HL-60 (cell line): ENCODE measurements around the gene PTPN7.

ENCODE experiments used
- DNase-seq, 2 experiments: peaks; one replicate each; pipeline ENCODE4 v3.0.0-alpha.2; 2010 to 2020; ENCODE audit warnings: low read depth in 1 of 2, low spot score in 1 of 2
- H3K27ac ChIP-seq: fragments of 250-450 bp; sonication (Bioruptor Pico); replicated peaks from 2 replicates; pipeline ENCODE4 v1.5.1; 2020; ENCODE audit warnings: mild to moderate bottlenecking, moderate library complexity
- H3K27me3 ChIP-seq: fragments of 250-450 bp; sonication (Bioruptor Pico); 2 replicates; pipeline ENCODE4 v1.5.1; 2021; ENCODE audit warnings: mild to moderate bottlenecking, moderate library complexity; ENCODE audit not compliant: insufficient read depth, poor library complexity, severe bottlenecking
- H3K4me3 ChIP-seq: replicated peaks from 2 replicates; pipeline ENCODE4 v1.5.1; 2011; ENCODE audit warnings: mild to moderate bottlenecking, control low read depth, low read length; ENCODE audit not compliant: insufficient read depth
- CTCF ChIP-seq: IDR thresholded peaks from one replicate; pipeline ENCODE4 v1.5.1; 2011; ENCODE audit warnings: low read length, control low read depth, inconsistent platforms; ENCODE audit not compliant: insufficient read depth
- GABPA ChIP-seq: IDR thresholded peaks from 2 replicates; pipeline ENCODE4 v1.6.1; 2012; ENCODE audit warnings: low read depth
- POLR2AphosphoS5 ChIP-seq: IDR thresholded peaks from 2 replicates; pipeline ENCODE4 v1.6.1; 2012; ENCODE audit warnings: low read depth
- REST ChIP-seq: IDR thresholded peaks from 2 replicates; pipeline ENCODE4 v1.6.1; 2012; ENCODE audit warnings: low read depth; ENCODE audit not compliant: insufficient replicate concordance
- SPI1 ChIP-seq: IDR thresholded peaks from 2 replicates; pipeline ENCODE4 v1.6.1; 2012; ENCODE audit warnings: low read depth, mild to moderate bottlenecking, borderline replicate concordance

The PTPN7 gene

DNA sequence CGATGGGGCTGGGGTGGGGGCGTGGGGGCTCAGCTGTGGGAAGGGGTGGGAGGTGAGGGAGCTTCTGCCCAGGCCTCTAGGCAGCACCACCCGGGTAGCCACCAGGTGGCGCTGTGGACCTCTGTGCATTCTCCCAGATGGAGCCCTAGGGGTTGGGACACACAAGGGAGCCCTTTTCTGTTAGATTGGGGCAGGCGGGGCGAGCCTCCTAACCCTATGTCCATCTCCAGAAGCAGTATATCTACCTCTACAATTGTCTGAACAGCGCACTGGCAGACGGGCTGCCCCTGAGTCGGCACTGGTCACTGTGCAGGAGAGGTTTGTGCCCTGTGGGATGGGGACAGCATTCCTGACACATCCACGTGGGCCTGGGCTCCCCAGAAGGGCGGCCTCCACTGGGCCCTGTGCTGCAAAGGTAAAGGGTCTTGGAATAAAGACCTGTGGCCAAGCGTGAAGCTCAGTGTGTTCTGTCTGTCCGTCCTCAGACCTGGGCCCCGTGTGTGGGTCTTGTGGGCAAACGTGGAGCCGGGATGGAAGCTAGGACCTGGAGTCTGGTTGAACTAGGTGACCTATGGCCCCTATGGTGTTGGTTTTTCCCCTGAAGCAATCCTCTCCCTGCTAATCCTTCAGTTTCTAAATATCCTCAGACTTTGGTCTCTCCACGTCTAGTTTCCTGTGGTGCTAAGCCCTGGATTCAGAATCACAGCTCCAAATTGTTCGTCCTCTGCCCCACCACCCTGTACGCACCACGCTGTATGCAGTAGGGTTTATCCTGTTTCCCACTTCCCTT, 28.8 kb upstream of the PTPN7 start:
- TF ChIP-seq CTCF, result peak; percentile 73
- TF ChIP-seq GABPA, result no peak
- H3K27me3 ChIP-seq, result peaks cover 5% of the 10 kb centered on the region
- no peak overlapping the region for H3K4me3 ChIP-seq
- H3K27ac ChIP-seq, result no peak overlapping the region
- peak; percentile 39 to 68 for DNase-seq

DNA sequence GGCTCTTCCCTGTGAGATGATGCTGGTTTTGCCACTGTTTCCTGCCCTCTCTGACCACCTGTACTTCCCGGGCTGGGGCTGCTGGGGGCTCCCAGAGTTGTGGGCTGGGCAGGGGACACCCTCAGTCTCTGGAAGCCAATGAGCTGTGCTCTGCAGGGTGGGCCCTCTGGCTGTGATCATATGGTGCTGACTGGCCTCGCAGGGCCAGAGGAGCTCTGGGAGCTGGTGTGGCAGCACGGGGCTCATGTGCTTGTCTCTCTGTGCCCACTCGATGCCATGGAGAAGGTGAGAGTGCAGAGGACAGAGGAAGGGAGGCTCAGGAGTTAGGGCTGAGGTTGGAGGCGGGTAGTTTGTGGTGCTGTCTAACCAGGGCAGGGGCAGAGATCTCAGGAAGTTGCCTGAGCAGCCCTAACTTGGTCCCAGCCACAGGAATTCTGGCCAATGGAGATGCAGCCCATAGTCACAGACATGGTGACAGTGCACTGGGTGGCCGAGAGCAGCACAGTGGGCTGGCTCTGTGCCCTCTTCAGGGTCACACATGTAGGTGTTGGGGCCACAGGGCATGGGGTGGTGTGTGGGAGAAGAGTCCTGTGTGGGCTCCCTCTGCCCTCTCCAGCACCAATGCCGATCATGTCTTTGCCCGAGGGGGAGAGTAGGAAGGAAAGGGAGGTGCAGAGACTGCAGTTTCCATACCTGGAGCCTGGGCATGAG, 27.4 kb upstream of the PTPN7 start:
- Histone ChIP-seq H3K27me3 (peaks cover under 1% of the 10 kb centered on the region), H3K27ac (no peak overlapping the region)

GRCh38 chr1:202187041-202187671, 26.8 kb upstream of the PTPN7 start:
- no peaks in the 10 kb centered on the region for H3K27me3 ChIP-seq
- TF ChIP-seq POLR2AphosphoS5 (no peak), GABPA (no peak)
- no peak overlapping the region for H3K4me3 ChIP-seq
- DNase-seq, result no peak
- no peak overlapping the region for H3K27ac ChIP-seq

More for the DNA sequence above, 27.4 kb upstream of the PTPN7 start:
- no peak for DNase-seq
- no peak overlapping the region for H3K4me3 ChIP-seq
- no peak for TF ChIP-seq SPI1
- TF ChIP-seq POLR2AphosphoS5, result no peak
- no peak for TF ChIP-seq GABPA
- no peak for TF ChIP-seq REST
- no peak for TF ChIP-seq CTCF

GRCh38 chr1:202186327-202186726, 25.9 kb upstream of the PTPN7 start:
- TF ChIP-seq GABPA, result no peak
- H3K4me3 ChIP-seq, result no peak overlapping the region
- no peak for DNase-seq
- H3K27ac ChIP-seq, result no peak overlapping the region
- no peaks in the 10 kb centered on the region for H3K27me3 ChIP-seq

- H3K4me3 ChIP-seq, result no peak overlapping the region
- TF ChIP-seq GABPA (no peak), CTCF (peak; percentile 89), SPI1 (no peak)
- no peaks in the 10 kb centered on the region for H3K27me3 ChIP-seq
- H3K27ac ChIP-seq, result no peak overlapping the region
- DNase-seq, result peak; percentile 77 to 83
These were observed 24.5 kb upstream of the PTPN7 start for GRCh38 chr1:202184750-202185460.
